Aorta (tissue), 5 donors: ENCODE data around the gene NDRG3. TPM values are rescaled to one million over a fixed set of nuclear protein-coding genes. Genes with fewer than 3 reads are reported as not detected.

Experiments
- ATAC-seq: fragments of 200-7000 bp; cut with Tn5 transposase; one replicate; pipeline ENCODE4 v1.9.1; 2022; ENCODE audit warnings: moderate library complexity; ENCODE audit not compliant: low FRiP score
- DNase-seq, 2 donors: peaks; one replicate each; pipeline ENCODE4 v3.0.0-alpha.2; 2020
- H3K27ac ChIP-seq, 2 donors: one replicate each; pipeline ENCODE4 v1.5.1; 2013; ENCODE audit warnings: low read length in 2 of 2, mild to moderate bottlenecking in 2 of 2, moderate library complexity in 2 of 2, control low read depth in 1 of 2, inconsistent platforms in 1 of 2, low read depth in 1 of 2
- H3K27me3 ChIP-seq, 2 donors: one replicate each; pipeline ENCODE4 v1.6.1; 2013; ENCODE audit warnings: control low read depth in 1 of 2, low read length in 1 of 2, mild to moderate bottlenecking in 1 of 2, moderate library complexity in 1 of 2; ENCODE audit not compliant: insufficient read depth in 2 of 2, control insufficient read depth in 1 of 2
- H3K36me3 ChIP-seq, 2 donors: one replicate each; pipeline ENCODE4 v1.6.1; 2013; ENCODE audit warnings: control low read depth in 1 of 2, low read length in 1 of 2, mild to moderate bottlenecking in 1 of 2; ENCODE audit not compliant: insufficient read depth in 2 of 2, control insufficient read depth in 1 of 2
- H3K4me1 ChIP-seq, 2 donors: one replicate each; pipeline ENCODE4 v1.6.1; 2013; ENCODE audit warnings: low read length in 2 of 2, control low read depth in 1 of 2, mild to moderate bottlenecking in 1 of 2, moderate library complexity in 1 of 2; ENCODE audit not compliant: insufficient read depth in 2 of 2, control insufficient read depth in 1 of 2
- H3K4me3 ChIP-seq, 2 donors: one replicate each; pipeline ENCODE4 v1.5.1; 2013; ENCODE audit warnings: low read length in 2 of 2, control low read depth in 1 of 2, mild to moderate bottlenecking in 1 of 2
- H3K9me3 ChIP-seq: one replicate; pipeline ENCODE4 v1.6.1; 2013; ENCODE audit warnings: mild to moderate bottlenecking, low read length; ENCODE audit not compliant: control insufficient read depth
- WGBS, 2 donors: extraction: QIAGEN DNeasy Blood & Tissue Kit; methylation state at CpG; one replicate each; pipeline ENCODE4 v1.1.7; 2013; 5-methylcytosine and 5-hydroxymethylcytosine counted together
- intact Hi-C, 2 donors: fragments of 100-400 bp; cut with DNase I; formaldehyde crosslinking; loops; one replicate each; pipeline versions ENCODE4 v1.14.2 to v1.15.0; 2022
- polyA plus RNA-seq, 2 donors: library from polyadenylated mRNA; stranded (reverse); fragments of 200-250 nt; gene quantifications; one replicate each; pipeline ENCODE4 v1.2.3, GENCODE V29; 2013
- total RNA-seq, 2 donors: library from RNA; stranded (reverse); fragmentation: NEBNext Ultra II Directional; extraction: Animal tissue kit (Norgen Biotek cat#: 25700); gene quantifications; one replicate each; pipeline ENCODE4 v1.2.1, GENCODE V29; 2021
- donor health status: healthy with polysubstance abuse.
- donor health status: Bipolar disorder and iron deficiency.
- donor health status: DM: no; HTN: no; CAD: no.
- donor health status: DM: no; HTN: no; CAD: no.
- donor health status: DM: yes; HTN: yes; CAD: no.

NDRG3 gene
- total and polyA plus RNA-seq, 4 donors = 31.4 to 37.6 (median 33.8) TPM

GRCh38 chr20:36736451-36737182 is 9.3 kb downstream of the NDRG3 start:
- Histone ChIP-seq H3K36me3 (peaks cover 0 to 2% of the 10 kb centered on the region in 2 donors), H3K27me3 (no peaks in the 10 kb centered on the region), H3K4me1 (no peaks in the 10 kb centered on the region), H3K27ac (peak overlapping the region in 1 of 2 donors; percentile 3), H3K9me3 (no peaks in the 10 kb centered on the region), H3K4me3 (no peak overlapping the region)
- intact Hi-C loops = no loop called here
- no peak for DNase-seq
- no peak for ATAC-seq
- WGBS, 2 donors = 83 to 87% methylated on average over 3 of the region's 3 CpGs

GRCh38 chr20:36732456-36732855 is 13.4 kb downstream of the NDRG3 start:
- intact Hi-C loops = no loop called here

GRCh38 chr20:36728986-36729385 is 16.9 kb downstream of the NDRG3 start:
- H3K36me3 ChIP-seq = peaks cover 0 to 2% of the 10 kb centered on the region in 2 donors
- H3K27me3 ChIP-seq = no peaks in the 10 kb centered on the region
- 69 to 70% methylated on average over 3 of the region's 3 CpGs for WGBS, 2 donors
- DNase-seq (no peak), ATAC-seq (no peak)
- peaks cover 2 to 3% of the 10 kb centered on the region in 2 donors for H3K4me1 ChIP-seq
- no peak overlapping the region for H3K27ac ChIP-seq
- H3K4me3 ChIP-seq = no peak overlapping the region
- intact Hi-C loops = no loop called here
- H3K9me3 ChIP-seq = no peaks in the 10 kb centered on the region

More at GRCh38 chr20:36732456-36732855, 13.4 kb downstream of the NDRG3 start:
- no peak overlapping the region for H3K27ac ChIP-seq
- ATAC-seq (no peak), DNase-seq (no peak)
- no peaks in the 10 kb centered on the region for H3K4me1 ChIP-seq
- H3K9me3 ChIP-seq = no peaks in the 10 kb centered on the region
- WGBS, 2 donors = 98 to 100% methylated on average over 1 of the region's 1 CpG
- no peaks in the 10 kb centered on the region for H3K27me3 ChIP-seq
- no peak overlapping the region for H3K4me3 ChIP-seq
- peaks cover 0 to 2% of the 10 kb centered on the region in 2 donors for H3K36me3 ChIP-seq

- DNase-seq = peak in 1 of 2 donors; percentile 47
- Histone ChIP-seq H3K27ac (no peak overlapping the region), H3K27me3 (no peaks in the 10 kb centered on the region), H3K4me1 (peaks cover 3% of the 10 kb centered on the region in 2 donors), H3K9me3 (no peaks in the 10 kb centered on the region), H3K36me3 (no peaks in the 10 kb centered on the region), H3K4me3 (no peak overlapping the region)
- ATAC-seq = no peak
- intact Hi-C loops = no loop called here
- 70 to 78% methylated on average over 3 of the region's 3 CpGs for WGBS, 2 donors
These were observed 19.7 kb downstream of the NDRG3 start for GRCh38 chr20:36726168-36726567.

- Histone ChIP-seq H3K36me3 (no peaks in the 10 kb centered on the region), H3K27me3 (no peaks in the 10 kb centered on the region), H3K27ac (no peak overlapping the region), H3K9me3 (no peaks in the 10 kb centered on the region), H3K4me3 (no peak overlapping the region), H3K4me1 (peaks cover 0 to 3% of the 10 kb centered on the region in 2 donors)
- WGBS, 2 donors = 82 to 94% methylated on average over 3 of the region's 3 CpGs
- intact Hi-C loops = no loop called here
- DNase-seq = no peak
- no peak for ATAC-seq
These were observed 25.4 kb downstream of the NDRG3 start for GRCh38 chr20:36720510-36720909.

- Histone ChIP-seq H3K36me3 (no peaks in the 10 kb centered on the region), H3K27me3 (no peaks in the 10 kb centered on the region), H3K27ac (no peak overlapping the region), H3K4me3 (no peak overlapping the region), H3K4me1 (no peaks in the 10 kb centered on the region), H3K9me3 (no peaks in the 10 kb centered on the region)
- no peak for DNase-seq
- no peak for ATAC-seq
- 89 to 93% methylated on average over 2 of the region's 2 CpGs for WGBS, 2 donors
- intact Hi-C loops = no loop called here
These were observed 28.2 kb downstream of the NDRG3 start for GRCh38 chr20:36717657-36718056.

GRCh38 chr20:36717021-36717420 is 28.9 kb downstream of the NDRG3 start:
- Histone ChIP-seq H3K4me1 (no peaks in the 10 kb centered on the region), H3K27ac (no peak overlapping the region), H3K9me3 (no peaks in the 10 kb centered on the region), H3K27me3 (no peaks in the 10 kb centered on the region), H3K36me3 (no peaks in the 10 kb centered on the region), H3K4me3 (no peak overlapping the region)
- no peak for DNase-seq
- ATAC-seq = no peak
- intact Hi-C loops = no loop called here
- 11 to 14% methylated on average over 3 of the region's 3 CpGs for WGBS, 2 donors

- H3K27me3 ChIP-seq = no peaks in the 10 kb centered on the region
- no peak for ATAC-seq
- no peaks in the 10 kb centered on the region for H3K9me3 ChIP-seq
- DNase-seq = no peak
- H3K4me1 ChIP-seq = no peaks in the 10 kb centered on the region
- WGBS, 2 donors = 96 to 100% methylated on average over 1 of the region's 1 CpG
- no peak overlapping the region for H3K4me3 ChIP-seq
- no peaks in the 10 kb centered on the region for H3K36me3 ChIP-seq
- no peak overlapping the region for H3K27ac ChIP-seq
- intact Hi-C loops = no loop called here
These were observed 33.1 kb downstream of the NDRG3 start for GRCh38 chr20:36712775-36713174.

GRCh38 chr20:36709126-36709525 is 36.8 kb downstream of the NDRG3 start:
- Histone ChIP-seq H3K4me1 (peaks cover 1 to 2% of the 10 kb centered on the region in 2 donors), H3K9me3 (no peaks in the 10 kb centered on the region), H3K27me3 (no peaks in the 10 kb centered on the region), H3K36me3 (no peaks in the 10 kb centered on the region), H3K27ac (no peak overlapping the region), H3K4me3 (no peak overlapping the region)
- DNase-seq (no peak), ATAC-seq (no peak)
- 68 to 71% methylated on average over 5 of the region's 5 CpGs for WGBS, 2 donors
- intact Hi-C loops = no loop called here
